Stimulated activated CD4-positive, alpha-beta T cell treated with anti-CD3 and anti-CD28 coated beads, Interleukin-2, amount 100 ng/mL, for 4 hours (primary cell): ENCODE data around the gene SPATS2.
"Not testable (repeated sequence)": the region's sequence is repeated elsewhere in the genome, so short reads cannot be mapped to it uniquely, and the experiment has no call there.

ENCODE experiments used
- DNase-seq: peaks from one replicate; pipeline ENCODE4 v3.0.0-alpha.2; 2020; ENCODE audit warnings: low read depth

SPATS2 gene

GRCh38 chr12:49518914-49519573, 151.8 kb downstream of the SPATS2 start:
- DNase-seq = no peak

GRCh38 chr12:49519574-49519936, 152.3 kb downstream of the SPATS2 start:
- no peak for DNase-seq

- no peak for DNase-seq
These were observed 154.1 kb downstream of the SPATS2 start for GRCh38 chr12:49521389-49521788.

GRCh38 chr12:49524660-49525324, 157.5 kb downstream of the SPATS2 start:
- no peak for DNase-seq

GRCh38 chr12:49525942-49526341, 158.7 kb downstream of the SPATS2 start:
- no peak for DNase-seq

- DNase-seq = no peak
These were observed 160.3 kb downstream of the SPATS2 start for GRCh38 chr12:49527361-49528130.

GRCh38 chr12:49529414-49529813, 162.2 kb downstream of the SPATS2 start:
- DNase-seq = no peak

- no peak for DNase-seq
These were observed 164.5 kb downstream of the SPATS2 start for GRCh38 chr12:49531745-49532144.

GRCh38 chr12:49533331-49533730, 166.1 kb downstream of the SPATS2 start:
- no peak for DNase-seq

- not testable (repeated sequence) for DNase-seq
These were observed 166.9 kb downstream of the SPATS2 start for GRCh38 chr12:49534122-49534521.

GRCh38 chr12:49534731-49535278, 167.5 kb downstream of the SPATS2 start:
- DNase-seq = no peak

GRCh38 chr12:49535921-49536525, 168.8 kb downstream of the SPATS2 start:
- no peak for DNase-seq

GRCh38 chr12:49536526-49537071, 169.3 kb downstream of the SPATS2 start:
- no peak for DNase-seq

- DNase-seq = no peak
These were observed 170.0 kb downstream of the SPATS2 start for GRCh38 chr12:49537231-49537751.

- peak; percentile 44 for DNase-seq
These were observed 170.7 kb downstream of the SPATS2 start for GRCh38 chr12:49537752-49538509.

- DNase-seq = peak; percentile 85
These were observed 171.5 kb downstream of the SPATS2 start, which contains the start of gene KCNH3 for GRCh38 chr12:49538510-49539403. TSS of gene KCNH3 (plus strand) at chr12:49539030. CDS start at chr12:49539417, 387 bp downstream.

GRCh38 chr12:49539406-49540228, 172.4 kb downstream of the SPATS2 start:
- DNase-seq = no peak

GRCh38 chr12:49540229-49541139, 173.2 kb downstream of the SPATS2 start:
- no peak for DNase-seq
